HT-29 (cell line): Measurements from ENCODE around the gene MEOX1. TPM values are rescaled to one million over a fixed set of nuclear protein-coding genes. Genes with fewer than 3 reads are reported as not detected.
A peak's percentile ranks its signal among the peaks of the same experiment; 100 is the strongest.
"Not testable (repeated sequence)": the region's sequence is repeated elsewhere in the genome, so short reads cannot be mapped to it uniquely, and the experiment has no call there.

Experiments
- DNase-seq: peaks from one replicate; pipeline ENCODE4 v3.0.0-alpha.2; 2015; ENCODE audit warnings: low spot score
- total RNA-seq: library from RNA; depleted of rRNA; stranded (reverse); fragments of >200 nt; shearing (Covaris generic); gene quantifications from 2 replicates; pipeline ENCODE4 v1.2.3, GENCODE V29; 2014; rRNA removed

Gene MEOX1
- not detected in 2 replicates for total RNA-seq

GRCh38 chr17:43661699-43662412 lies at the start of gene MEOX1:
Gene MEOX1 (minus strand): TSS chr17:43661922. CDS start chr17:43661534, 388 bp downstream.
- no peak for DNase-seq

DNA sequence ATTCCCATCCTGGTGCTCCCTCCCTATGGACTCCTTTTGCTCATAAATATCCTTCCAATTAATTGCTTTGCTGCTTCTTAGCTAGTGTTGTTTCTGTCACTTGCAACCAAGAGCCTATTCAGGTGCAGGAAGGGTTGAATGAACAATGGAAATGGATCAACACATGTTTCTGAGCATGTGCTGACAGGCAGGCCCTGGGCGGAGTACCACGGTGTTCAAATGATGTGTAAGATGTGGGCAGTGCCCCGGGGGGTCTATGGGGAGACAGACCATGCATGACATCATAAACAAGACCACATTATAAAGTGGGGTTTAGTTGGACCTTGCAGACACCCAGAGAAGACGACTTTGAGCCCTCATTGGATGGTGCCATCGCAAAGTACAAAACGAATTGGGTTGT lies 48.4 kb upstream of the MEOX1 start:
- no peak for DNase-seq

- no peak for DNase-seq
Measured at GRCh38 chr17:43709210-43709609, 47.5 kb upstream of the MEOX1 start.

DNA sequence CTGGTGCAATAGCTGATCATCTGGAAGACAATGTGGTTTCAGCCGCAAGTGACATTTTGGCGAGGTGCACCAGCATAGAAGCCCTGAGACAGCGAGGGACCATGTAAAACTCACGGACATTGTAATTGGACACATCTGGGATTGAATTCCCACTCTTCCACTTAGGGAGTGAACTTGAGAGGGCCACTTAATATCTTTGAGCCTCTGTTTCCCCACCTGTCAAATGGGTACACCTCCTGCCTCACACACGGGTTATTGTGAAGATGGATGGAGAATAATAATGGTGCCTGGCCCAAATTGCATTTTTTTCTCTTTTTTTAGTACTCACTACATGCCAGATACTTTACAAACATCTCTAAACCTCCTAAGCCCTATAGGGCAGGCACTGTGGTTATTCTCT lies 45.5 kb upstream of the MEOX1 start:
- no peak for DNase-seq

DNA sequence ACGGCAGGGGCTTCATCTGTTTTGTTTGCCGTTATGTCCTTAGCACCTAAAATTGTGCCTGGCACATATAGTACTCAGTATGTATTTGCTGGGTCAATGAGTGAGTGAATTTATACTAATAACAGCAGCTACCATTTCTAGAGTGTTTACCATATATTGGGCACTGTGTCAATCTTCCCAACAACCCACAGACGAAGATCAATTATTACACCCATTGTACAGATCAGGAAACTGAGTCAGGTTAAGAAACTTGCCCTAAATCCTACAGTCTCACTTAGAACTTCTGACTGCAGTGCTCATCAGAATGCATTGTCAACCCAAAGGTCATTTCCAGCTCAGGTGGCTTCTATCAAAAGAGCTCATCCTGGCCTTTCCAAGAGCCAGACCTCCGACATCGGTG lies 44.5 kb upstream of the MEOX1 start:
- no peak for DNase-seq

DNA sequence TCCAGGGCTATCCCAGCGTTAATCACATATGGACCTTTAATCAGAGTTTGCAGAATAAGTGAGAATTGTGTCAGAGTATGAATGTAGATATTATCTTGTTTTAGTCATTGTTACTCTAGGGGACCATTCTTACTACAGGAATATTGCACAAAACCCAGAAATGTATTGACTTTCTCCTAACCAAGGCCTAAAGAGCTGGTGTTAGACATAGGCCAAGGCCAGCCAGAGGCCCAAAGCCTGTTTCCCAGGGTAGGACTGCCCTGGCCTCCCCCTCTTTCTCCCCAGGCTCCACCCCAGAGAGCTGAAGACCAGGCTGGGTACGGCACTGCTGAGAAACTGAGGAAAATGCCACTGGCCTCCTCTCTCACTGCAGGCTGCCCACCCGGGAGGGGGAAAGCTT lies 41.9 kb upstream of the MEOX1 start:
- no peak for DNase-seq

DNA sequence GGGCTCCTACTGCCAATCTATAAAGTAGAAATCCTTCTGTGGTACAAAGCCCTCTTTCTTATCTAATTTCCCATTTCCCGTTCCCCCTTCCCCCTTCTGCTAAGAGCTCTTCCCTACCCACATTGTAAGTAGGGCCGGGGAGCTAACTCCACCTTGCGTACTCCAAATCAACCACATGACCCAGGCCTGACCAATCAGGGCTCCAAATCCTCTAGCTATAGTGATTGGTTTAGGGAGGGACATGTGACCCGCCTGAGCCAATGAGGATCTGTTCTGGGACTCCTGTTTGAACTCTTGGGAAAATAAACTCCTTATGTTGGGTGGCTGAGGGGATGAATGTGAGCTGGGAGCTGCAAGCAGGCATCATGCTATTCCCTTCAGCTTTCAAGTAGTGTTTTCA lies 40.9 kb upstream of the MEOX1 start:
- peak; percentile 31 for DNase-seq

DNA sequence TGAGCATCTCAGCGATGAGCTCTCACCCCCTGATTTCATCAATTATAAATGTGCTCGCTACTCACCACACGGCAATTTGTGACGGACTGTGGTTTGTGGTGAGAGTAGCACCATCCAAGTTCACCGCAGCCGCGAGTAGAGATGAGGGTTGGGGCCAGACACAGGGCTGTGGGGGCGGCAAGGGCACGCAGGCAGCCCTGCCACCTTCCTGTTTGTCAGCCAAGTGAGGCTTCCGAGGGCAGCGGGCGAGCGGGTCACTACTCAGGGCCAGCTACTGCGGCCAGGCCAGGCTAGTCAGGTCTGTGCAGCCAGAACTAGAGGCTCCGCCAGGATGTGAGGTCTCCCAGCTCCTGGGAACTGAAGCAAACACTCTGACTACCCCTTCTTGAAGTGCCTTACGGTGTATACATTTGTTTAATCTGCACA lies 39.6 kb upstream of the MEOX1 start:
- DNase-seq: no peak

DNA sequence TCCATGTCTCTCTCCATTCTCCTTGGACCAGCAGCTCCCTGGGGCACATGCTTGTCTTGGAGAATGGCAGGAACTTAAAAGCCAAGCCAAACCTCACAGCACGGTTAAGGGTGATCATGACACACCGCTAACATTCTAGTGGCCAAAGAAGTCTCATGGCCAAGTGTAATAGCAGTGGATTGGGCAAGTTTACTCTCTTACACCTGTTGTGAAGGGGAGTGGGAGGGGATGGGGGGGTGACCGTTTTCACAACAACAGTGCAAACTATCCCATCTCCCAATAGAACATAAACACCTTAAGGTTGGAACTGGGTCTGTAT lies 37.7 kb upstream of the MEOX1 start:
- DNase-seq: no peak

DNA sequence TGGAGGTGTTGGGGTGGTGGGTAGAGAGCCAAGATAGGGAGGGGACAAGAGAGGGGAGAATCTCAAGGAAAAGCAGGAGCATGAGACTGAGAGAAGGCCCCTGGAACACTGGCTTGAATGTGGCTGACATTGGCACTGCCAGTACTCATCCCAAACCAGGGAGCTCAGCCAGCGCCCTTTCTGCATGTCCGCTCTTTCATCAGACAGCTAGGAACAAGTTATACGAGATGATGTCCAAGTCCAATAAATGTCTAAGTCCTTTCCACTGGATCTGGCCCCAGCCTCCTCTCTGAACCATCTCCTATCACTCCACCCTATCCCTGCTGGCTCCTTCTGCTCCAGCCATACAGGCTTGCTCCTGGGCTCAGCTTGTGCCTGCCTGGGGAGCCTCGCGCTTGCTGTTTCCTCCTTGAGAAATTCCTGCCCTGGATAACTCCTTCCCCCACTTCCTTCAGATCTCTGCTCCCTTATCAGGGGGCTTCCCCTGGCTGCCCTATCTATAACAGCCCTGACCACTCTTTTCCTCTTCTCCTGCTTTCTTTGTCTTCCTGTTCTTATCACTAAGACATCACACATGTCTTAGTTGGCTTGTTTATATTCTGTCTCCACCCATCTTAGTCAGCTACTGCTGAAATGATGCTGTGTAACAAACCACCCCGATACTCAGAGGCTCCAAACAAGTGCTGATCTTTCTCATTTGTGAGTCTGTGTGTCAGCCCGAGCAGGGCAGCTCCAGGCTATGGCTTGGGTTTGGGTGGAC lies 37.1 kb upstream of the MEOX1 start:
- no peak for DNase-seq

DNA sequence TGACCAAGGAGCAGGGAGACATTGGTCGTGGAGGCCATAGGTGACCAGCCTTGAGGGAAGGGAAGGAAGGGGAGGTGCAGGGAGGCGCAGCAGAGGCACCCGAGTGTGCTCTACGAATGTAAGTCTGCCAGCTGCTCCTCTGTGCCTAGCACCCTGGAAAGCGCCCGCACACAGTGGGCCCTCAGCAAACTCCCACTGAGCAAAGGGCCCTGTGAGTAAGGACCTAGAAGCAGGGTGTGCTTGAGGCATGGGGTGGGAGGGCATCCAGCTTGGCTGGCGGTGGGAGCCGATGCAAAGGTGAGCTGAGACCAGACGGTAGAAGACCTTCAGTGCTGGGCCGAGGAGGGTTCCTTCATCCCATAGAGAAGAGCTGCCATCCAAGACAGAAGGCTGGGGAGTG lies 36.2 kb upstream of the MEOX1 start:
- DNase-seq: no peak

DNA sequence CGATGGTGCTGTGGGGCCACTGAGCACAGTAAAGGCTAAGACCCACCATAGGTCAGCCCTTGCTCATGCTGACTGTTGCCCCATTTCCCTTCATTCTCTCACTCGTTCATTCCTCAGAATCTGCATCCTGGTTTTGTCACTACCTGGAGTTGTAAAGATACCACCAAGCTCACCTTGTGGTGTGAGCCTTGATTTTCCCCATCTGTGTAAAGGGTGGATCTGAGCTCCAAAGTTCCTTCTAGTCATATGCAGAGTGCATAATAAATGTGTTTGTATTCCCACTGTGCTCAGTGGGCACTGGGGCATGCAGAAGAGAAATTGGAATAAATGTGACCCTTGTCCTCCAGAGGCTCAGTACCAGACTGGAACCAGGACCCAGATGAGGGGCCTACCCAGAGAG lies 35.2 kb upstream of the MEOX1 start:
- DNase-seq: no peak

GRCh38 chr17:43695970-43696865 lies 34.5 kb upstream of the MEOX1 start:
- no peak for DNase-seq

- peak; percentile 97 for DNase-seq
Measured at GRCh38 chr17:43694081-43694870, 32.6 kb upstream of the MEOX1 start.

GRCh38 chr17:43691317-43691693 lies 29.6 kb upstream of the MEOX1 start:
- no peak for DNase-seq

- DNase-seq: no peak
Measured at GRCh38 chr17:43690624-43691316, 29.0 kb upstream of the MEOX1 start.

DNA sequence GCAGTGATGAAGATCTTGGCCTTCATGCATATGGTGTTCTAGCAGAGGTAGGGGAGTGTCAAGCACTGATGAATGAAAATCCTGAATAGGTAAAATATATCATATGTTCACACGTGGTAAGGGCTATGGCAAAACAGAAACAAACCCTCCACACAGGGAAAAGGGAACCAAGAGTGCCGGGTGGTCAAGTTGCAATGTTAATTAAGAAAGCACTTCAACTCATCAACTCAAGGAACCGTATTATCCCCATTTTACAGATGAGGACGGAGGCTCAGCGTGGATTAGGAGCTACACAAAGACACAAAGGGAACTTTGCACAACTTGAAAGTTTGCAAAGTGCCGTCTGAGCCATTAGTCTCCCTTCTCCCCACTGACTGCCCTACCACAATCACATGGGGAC lies 28.1 kb upstream of the MEOX1 start:
- DNase-seq: no peak

DNA sequence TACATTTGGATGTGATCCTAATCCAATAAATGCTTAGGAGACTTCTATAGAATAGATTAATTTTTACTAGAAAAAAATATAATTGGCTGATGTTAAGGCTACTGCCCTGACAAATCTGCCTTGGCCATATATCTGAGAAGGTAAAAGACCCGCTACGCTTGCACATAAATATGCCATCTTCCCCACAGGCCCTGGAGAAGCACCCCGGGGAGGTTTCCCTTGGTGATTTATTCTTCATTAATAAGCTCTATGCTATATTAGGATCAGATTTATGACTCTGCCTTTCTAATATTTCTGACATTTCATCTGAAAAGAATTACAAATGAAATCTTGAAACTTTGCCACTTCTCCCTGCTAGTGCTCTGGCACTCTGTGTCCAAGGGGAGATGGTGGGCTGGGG lies 27.4 kb upstream of the MEOX1 start:
- no peak for DNase-seq

DNA sequence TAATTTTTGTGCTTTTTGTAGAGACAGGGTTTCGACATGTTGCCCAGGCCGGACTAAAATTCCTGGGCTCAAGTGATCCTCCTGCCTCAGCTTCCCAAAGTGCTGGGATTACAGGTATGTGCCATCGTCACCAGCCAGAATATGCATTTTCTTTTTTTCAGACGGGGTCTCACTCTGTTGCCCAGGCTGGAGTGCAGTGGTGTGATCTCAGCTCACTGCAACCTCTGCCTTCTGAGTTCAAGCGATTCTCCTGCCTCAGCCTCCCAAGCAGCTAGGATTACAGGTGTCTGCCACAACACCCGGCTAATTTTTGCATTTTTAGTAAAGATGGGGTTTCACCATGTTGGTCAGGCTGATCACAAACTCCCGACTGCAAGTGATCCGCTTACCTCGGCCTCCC lies 25.2 kb upstream of the MEOX1 start:
- not testable (repeated sequence) for DNase-seq

- DNase-seq: no peak
Measured at GRCh38 chr17:43683928-43684653, 22.4 kb upstream of the MEOX1 start.
